Measurements from ENCODE around the gene PGC.

The PGC gene

DNA sequence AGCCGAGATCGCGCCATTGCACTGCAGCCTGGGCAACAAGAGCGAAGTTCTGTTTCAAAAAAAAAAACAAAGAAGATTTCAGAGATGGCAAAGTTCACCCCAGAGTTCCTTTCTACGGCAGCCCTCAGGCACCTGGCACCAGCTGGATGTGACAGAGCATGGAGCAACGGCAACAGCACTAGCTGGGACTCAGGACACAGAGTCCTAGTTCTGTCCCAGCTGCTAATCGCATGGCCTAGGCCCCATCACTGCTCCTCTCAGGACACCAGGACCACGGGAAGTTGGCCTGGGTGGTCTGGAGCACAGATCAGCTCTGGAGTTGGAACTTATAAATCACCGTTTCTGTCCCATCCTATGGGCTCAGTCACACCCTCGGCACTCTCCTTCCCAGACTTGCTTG lies 1.1 kb downstream of the PGC start:
- DNase-seq (ENCODE audit: low read depth), result no peak

DNA sequence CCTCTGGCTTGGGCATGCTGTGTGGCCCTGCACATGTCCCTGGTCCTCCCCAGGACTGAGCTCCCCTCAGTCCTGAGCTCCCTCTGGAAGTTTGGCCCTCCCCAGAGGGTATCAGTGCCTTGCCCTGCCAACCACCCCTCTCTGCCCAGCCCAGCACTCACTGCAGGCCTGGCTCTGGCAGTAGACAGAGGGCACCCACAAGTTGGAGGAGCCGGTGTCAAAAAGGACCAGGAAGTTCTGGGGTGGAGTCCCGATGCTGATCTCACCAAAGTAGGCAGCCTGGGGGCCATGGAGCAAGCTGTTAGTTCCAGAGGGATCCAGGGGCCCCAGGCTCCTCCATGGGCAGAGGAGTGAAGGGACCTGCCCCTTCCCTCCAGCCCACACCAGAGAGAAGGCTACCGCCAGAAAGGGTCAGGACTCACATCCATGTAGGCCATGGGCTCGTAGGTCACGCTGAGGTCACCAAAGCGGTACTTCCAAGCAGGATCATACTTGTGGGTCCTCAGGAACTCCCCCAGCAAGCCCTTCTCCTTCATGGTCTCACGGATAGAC lies 2.9 kb downstream of the PGC start:
- DNase-seq (ENCODE audit: low read depth), result no peak

DNA sequence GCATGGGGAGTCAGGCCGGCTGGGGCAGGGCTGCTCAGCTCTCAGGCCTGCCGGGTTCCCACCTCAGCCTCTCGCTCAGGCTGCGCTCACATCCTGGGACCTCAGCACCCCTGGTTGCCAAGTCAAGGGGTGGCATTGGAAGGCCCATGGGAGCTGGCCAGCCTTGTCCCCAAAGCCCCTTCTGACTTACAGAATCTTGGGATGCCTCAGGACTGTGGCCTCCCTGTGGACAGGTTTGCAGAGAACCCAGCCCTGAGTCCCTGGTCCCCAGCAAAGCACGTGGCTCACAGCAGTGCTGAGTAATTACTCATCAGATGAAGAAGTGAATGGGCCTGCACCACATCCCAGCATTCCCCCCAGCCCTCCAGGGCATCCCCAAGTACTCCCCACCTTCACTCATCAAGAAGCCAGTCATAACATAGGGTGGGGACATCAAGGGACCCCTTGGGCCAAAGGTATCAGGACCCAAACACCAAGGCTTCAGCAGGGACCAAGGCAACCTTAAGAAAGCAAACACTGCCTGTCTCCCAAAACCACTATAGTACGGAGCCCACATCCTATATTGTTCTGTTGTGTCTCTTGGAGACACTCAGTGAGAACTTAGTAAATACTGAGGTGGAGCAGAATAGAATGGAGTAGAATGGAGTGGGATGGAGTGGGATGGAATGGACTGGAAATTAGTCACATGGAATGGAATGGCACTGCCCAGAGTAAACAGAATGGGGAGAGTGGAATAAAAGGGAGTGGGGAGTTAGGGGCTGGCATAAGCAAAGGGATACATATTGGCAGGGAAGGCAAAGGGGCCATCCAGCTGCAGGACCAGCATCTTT lies 3.6 kb downstream of the PGC start:
- DNase-seq (ENCODE audit: low read depth), result no peak

DNA sequence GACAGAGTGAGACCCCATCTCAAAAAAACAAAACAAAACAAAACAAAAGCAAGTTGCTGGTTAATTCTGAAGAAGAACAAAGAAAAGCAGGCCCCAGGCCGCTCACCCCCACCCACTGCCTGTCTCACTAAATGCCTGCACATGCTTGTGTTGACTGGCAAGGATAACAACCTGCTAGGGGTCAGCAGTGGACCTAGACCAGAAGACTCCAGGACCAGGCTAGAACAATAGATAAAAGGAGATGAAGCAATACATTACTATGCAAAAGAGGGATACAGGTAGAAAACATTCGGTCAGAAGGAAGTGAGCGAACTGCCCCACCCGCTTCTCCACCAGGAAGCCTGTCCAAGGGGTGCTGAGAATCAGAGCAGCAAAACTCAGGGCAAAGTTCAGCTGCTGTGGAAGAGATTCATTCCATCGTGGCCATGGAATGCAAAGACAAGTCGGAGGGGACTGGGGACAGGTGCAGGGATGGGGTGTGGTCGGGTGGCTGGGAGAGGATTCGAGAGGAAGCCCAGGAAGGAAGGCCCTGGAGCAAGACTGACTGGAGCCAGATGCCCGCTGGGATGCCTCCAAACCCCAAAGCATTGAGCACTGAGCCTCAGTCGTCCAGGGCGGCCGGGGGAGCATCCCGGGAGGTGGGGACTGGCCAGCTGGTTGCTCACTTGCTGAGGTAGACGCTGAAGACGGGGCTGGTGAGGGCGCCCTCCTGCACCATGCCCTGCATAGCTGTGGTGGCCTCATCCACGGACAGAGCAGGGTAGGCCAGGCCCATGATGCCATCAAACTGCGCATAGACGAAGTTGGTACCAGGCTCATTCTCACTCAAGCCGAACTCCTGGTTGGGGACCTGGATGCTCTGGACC lies 5.3 kb downstream of the PGC start:
- DNase-seq (ENCODE audit: low read depth), result no peak

DNA sequence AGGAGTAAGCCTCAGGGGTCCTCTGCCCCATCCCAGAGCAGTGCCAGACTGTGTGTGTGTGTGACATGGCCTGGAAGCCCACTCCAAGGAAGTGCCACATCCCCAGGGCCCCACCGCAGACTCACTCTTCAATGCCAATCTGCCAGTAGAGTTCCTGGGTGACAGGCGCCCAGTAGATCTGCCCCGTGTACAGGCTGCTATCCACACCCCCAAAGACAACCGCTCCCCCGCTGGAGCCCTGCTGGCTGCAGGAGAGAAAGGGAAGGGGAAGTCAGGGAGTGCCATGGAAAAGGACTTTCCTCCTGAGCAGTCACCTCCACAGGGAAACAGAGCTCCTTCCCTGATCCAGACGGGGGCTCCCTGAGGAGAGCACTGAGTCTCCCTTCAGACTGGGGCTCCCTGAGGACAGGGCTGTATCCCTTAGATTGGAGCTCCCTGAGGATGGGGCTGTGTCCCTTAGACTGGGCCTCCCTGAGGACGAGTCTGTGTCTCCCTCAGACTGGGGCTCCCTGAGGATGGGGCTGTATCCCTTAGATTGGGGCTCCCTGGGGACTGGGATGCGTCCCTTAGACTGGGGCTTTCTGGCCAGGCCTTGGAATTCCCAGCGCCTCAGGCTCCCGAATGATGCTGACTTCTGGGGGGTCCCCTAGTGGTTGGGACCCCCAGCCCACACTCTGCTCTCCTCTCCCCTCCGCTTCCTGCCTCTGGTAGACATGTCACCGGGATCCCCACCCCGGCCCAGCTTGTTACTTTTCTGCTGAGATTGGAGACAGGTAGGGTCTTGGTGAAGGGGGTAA lies 6.6 kb downstream of the PGC start:
- DNase-seq (ENCODE audit: low read depth), result no peak

DNA sequence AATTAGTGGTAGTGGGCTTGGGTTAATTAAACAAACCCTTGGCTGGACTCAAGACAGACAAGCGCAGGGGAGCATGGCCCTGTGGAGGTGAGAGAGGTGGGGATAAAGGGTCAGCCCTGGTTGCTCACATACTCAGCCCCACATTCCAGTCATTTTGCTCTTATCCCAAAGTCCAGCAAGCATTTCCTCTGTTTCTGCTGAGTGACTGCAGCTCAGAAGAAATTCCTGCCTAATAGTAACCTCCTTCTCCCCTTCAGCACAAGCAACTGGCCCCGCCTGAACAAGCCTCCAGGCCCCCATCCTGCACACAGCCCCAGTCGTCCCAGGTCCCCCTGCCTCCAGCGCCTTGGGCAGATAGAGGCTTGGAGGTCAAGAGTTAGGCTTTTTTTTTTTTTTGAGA lies 8.2 kb downstream of the PGC start:
- DNase-seq (ENCODE audit: low read depth), result no peak

DNA sequence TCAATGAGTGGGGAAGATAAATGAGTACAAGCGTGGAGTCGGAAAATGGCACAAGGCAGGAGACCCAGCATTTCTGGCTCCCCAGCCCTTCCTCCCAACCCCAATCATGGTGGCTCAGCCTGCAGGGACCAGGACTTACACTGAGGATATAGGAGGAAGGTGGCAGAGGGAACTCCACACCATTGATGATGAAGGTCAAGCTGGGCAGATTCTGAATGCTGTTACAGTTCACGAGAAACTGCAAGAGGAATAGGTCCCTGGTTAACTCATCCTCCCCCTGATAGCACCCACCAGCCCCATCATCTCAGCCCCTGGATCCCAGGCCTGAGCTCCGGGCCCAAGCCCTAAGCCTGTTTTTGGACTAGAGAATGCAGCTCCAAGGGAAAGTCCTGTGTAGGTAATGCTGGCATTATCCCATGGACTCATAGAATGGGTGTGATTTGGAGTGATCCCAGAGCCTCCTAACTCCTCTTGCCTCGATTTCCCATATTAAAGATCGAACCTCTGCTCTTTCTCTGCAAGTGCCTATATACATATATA lies 9.5 kb downstream of the PGC start:
- no peak for DNase-seq (ENCODE audit: low read depth)

DNA sequence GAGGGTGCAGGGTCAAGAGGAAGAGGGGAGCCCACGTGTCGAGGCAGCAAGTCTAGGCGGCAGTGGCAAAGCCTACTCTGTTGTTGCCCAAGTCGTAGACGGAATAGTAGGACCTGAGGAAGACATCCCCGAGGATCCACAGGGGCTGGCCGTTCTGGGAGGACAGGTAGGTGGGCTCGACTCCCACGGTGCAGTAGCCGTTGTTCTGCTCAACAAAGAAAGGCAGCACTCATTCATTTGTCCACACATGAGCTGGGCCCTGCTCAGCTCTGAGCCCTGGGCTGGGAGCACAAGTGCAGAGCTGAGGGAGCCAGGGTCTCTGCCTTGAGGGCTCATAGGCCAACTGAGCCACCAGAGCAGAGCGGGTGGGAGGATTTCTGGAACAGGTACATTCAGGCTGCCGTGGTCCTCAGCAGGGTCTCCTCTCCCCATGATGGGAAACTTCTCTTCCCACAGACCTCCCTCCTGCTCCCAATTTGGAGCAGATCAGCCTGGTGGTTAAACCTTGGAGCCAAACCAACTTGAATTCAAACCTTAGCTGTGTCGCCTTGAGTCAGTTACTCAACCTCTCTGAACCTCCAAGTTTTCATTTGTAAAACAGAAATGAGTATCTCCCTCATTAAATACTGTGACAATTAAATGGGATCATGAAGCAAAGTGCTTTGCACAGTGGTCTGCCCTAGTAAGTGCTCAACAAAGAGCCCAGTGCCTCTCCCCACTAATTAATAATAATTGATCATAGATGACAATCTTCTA lies 10.2 kb downstream of the PGC start:
- DNase-seq (ENCODE audit: low read depth), result no peak

DNA sequence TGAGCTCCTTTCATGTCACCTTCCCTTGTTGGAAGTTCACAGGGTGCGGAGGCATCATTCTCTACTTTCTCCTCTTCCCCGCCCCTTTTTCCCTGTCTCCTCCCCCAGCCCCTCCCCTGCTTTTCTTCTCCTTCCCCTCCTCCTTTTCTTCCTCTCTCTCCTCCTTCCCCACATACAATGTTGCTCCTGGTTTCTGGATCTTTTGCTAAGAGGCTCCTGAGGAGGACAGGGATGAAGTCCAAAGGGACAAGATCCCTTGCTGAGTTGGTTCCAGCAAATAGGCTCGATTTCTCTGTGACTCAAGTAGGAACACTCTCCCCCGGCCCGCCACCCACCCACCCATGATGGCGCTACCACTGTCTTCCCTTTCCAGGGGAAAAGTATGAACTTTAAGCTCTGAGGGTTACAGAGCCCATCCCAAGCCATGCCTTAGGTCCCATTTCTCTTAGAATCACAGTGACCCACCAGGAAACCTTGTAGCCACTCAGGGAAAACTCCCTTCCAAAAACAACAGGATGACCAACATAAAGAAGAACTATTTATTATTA lies 10.9 kb downstream of the PGC start:
- DNase-seq (ENCODE audit: low read depth), result no peak

DNA sequence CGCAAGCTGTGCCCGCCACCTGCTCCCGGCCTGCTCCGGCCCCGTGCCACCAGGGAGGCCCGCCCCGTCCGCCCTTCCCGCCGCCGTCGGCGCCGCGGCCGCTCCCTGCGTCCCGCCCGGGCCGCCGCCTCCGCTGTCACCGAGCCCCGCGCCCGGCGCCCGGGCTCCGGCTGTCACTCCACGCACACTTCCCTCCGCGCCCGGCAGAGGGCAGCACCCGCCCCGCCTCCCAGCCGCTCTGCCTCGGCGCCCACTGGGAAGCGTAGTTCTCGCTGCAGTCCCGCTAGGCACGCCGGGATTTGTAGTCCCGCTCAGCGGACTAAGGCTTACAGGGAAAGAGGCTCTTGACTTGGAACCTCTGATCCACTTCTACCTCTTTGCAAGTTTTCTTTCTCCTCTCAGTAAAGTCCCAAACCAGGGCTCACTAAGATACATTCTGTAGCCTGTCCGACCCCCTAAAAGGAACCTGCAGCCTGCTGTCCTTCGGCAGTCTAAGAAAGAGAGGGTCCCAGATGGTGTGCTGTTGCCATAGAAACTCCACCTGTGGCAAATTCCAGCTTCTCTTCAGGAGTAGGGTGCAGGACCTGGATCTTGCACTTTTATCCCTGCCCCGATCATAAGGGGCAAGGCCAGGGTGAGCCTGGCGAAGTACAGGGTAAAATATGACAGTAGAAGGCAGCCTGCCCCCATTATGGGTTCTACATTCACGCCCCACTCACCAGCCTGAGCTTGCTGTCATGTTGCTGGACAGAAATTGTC lies 11.6 kb downstream of the PGC start, which contains the start of gene TFEB:
TFEB (minus strand) TSS at position 182 of the 759 bp plus-strand sequence. CDS start 44,395 bp downstream, outside the sequence.
- peak; percentile 84 for DNase-seq (ENCODE audit: low read depth)

DNA sequence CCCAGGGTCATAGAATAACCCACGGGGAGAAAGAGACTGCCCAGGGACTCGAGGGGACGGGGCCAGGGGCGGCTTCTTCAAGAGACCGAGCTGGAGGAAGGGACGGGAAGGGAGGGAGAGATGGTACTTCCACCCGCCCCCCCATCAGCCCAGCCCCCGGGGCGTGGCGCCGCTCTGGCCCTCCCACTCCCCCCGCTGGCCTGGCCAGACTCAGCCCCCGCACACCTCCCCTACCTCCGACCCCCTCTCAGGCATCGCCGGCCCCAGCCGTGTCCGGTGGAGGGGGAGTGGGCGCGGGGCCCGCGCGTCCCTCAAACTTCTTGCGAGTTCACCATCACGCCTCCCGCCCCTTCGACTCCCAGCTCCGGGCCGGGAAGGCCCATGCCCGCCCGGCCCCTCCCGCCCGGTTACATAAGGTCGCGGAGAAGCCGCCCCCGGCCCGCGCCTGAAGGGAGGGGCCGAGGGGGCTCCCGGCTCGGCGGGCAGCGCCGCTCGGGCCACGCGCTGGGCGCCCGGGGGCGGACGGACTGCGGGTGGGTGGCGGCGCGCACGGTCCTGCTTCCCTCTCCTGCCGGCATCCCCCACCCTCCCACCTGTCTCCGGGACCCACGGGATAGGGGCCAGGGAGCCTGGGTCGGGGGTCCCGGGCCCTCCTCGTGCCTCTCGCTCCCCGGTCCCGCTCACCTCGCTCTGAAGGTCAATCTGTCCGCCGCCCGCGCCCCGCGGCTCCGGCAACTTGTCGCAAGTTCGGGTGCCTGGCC lies 12.4 kb downstream of the PGC start:
- DNase-seq (ENCODE audit: low read depth), result peak; percentile 76

DNA sequence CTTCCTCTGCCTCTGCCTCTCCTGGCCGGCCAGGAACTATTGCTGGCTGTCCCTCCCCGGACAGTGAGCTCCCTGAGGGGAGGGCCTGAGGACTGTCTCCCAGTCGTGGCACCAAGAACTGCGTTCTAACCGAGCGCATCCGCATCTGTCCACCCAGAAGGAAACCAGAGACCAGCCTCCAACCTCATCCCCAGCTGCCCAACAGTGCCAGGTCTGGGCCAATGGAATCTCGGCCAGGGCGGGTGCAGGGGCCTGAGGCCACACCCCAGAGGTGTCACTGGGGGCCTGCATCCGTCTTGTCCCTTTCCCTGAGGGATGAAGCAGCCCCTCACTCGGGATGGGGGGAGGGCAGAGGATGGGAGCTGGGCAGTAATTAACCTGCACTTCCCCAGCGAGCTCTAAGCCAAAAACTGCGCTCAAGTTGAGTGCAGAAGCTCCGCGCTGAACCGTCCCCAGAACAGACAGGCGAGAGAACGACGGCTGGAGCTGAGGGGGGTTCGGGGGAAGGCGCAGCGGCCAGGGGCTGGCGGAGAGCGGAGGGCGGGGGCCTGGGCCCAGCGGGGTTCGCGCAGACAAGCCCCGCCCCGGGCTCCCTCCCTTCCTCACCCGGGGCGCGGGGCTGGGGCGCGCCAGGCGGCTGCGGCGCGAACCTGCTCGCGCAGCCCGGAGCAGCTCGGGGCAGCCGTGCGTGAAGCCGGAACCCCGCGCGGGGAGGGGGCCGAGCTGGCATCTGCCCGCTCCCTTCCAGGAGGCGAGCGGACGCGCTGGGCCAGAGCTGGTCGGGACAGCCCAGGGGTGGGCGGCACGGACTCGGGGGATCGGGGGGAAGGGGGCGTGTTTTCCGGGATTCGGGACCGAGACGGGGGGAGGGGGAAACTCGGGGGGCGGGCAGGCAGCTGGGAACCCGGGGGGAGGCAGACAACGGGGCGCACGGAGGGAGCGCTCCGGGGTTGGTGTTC lies 13.2 kb downstream of the PGC start:
- DNase-seq (ENCODE audit: low read depth), result peak; percentile 74

DNA sequence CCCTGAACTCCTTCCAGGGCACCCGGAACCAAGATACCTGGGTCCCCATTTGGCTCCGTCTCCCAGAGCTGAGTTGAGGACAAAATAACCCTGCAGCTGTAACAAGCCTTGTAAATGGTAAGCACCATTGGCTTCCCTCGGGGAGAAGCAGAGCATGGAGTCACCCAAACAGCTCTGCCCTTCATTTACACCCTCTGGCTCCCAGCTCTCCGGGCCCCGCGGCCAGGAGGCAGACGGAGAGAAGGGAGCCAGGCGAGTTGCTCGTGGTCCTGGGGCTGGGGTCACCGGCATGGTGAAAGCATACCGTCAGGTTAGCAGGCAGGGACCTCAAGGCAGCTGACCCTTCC lies 13.9 kb downstream of the PGC start:
- no peak for DNase-seq (ENCODE audit: low read depth)

DNA sequence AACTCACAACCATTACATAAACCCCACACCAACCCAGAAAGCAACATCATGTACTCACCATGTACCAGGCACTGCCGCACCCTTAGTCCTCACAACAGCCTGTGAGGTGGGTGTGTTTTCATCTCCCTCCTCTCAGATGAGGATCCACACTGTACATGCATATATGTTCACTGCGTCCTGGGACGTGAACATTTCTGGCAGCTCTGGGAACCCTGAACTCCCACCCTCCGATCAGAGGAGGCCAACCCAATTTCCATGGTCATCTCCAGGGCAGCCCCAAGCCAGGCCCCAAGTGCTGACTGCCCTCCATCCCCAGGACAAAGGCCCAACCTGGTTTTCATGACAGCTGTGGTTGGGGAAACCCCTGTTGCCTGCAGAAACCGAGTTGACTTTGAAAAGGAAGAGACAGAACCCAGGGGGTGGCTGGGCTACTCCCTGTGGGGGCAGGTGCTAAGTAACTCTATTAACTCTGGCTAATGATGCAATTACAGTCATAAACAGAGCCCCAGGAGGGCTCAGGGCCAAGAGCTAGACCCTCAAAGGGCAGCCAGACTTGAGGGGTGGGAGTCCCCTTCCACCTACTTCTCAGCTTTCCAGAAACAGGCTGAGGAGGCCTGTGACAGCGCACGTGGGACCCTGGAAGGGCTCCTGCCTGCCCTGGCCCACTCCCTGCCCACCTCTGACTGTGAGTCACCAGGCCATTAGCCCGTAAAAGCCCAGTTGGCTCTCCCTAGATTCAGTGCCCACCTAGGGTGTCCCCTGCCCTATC lies 14.4 kb downstream of the PGC start:
- no peak for DNase-seq (ENCODE audit: low read depth)

DNA sequence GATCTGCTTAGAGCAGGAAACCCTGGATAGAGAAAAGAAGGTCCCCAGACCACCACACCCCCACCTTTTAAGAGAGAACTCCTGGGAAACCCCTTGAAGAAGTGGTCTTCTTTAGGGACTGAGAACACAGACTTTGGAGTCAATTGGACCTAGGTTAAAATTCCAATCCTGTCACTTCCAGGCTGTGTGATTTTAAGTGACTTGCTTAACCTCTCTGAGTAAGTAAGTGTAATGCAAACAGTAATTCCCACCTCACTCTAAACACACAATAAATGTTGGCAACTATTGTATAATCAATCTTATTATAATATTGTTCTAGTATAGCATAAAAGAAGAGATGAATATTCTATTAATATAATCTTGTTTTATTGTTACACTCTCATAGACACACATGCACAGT lies 15.0 kb downstream of the PGC start:
- DNase-seq (ENCODE audit: low read depth), result no peak

DNA sequence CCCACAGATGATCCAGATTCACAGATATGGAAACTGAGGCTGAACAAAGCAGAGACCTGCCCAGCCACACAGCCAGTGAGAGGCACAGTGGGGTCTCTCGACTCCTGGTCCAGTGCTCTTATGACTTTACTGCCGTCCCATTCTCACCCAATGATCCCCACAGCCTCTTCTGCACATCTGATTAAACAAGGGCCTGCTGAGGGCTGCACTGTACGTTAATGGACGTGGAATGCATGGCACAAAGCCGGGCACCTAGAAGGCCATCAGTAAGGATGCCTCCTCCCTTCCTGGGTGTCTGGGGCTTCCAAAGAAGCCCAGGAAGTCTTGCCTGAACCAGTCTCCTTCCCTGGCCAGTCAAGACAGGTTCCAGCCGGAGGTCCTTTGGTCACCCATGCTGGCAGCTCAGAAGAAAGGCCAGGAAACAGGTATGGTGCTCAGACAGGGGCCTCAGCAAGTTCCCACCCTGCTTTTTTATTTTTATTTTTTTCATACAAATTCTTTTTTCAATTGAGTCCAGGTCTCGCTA lies 15.6 kb downstream of the PGC start:
- no peak for DNase-seq (ENCODE audit: low read depth)
